Aorta (tissue), 5 donors: Measurements from ENCODE around the gene AMIGO1. TPM values are rescaled to one million over a fixed set of nuclear protein-coding genes. Genes with fewer than 3 reads are reported as not detected.
A peak's percentile ranks its signal among the peaks of the same experiment; 100 is the strongest.

Experiments
- ATAC-seq: fragments of 200-7000 bp; cut with Tn5 transposase; one replicate; pipeline ENCODE4 v1.9.1; 2022; ENCODE audit warnings: moderate library complexity; ENCODE audit not compliant: low FRiP score
- DNase-seq, 2 donors: peaks; one replicate each; pipeline ENCODE4 v3.0.0-alpha.2; 2020
- H3K27ac ChIP-seq, 2 donors: one replicate each; pipeline ENCODE4 v1.5.1; 2013; ENCODE audit warnings: low read length in 2 of 2, mild to moderate bottlenecking in 2 of 2, moderate library complexity in 2 of 2, control low read depth in 1 of 2, inconsistent platforms in 1 of 2, low read depth in 1 of 2
- H3K27me3 ChIP-seq, 2 donors: one replicate each; pipeline ENCODE4 v1.6.1; 2013; ENCODE audit warnings: control low read depth in 1 of 2, low read length in 1 of 2, mild to moderate bottlenecking in 1 of 2, moderate library complexity in 1 of 2; ENCODE audit not compliant: insufficient read depth in 2 of 2, control insufficient read depth in 1 of 2
- H3K36me3 ChIP-seq, 2 donors: one replicate each; pipeline ENCODE4 v1.6.1; 2013; ENCODE audit warnings: control low read depth in 1 of 2, low read length in 1 of 2, mild to moderate bottlenecking in 1 of 2; ENCODE audit not compliant: insufficient read depth in 2 of 2, control insufficient read depth in 1 of 2
- H3K4me1 ChIP-seq, 2 donors: one replicate each; pipeline ENCODE4 v1.6.1; 2013; ENCODE audit warnings: low read length in 2 of 2, control low read depth in 1 of 2, mild to moderate bottlenecking in 1 of 2, moderate library complexity in 1 of 2; ENCODE audit not compliant: insufficient read depth in 2 of 2, control insufficient read depth in 1 of 2
- H3K4me3 ChIP-seq, 2 donors: one replicate each; pipeline ENCODE4 v1.5.1; 2013; ENCODE audit warnings: low read length in 2 of 2, control low read depth in 1 of 2, mild to moderate bottlenecking in 1 of 2
- H3K9me3 ChIP-seq: one replicate; pipeline ENCODE4 v1.6.1; 2013; ENCODE audit warnings: mild to moderate bottlenecking, low read length; ENCODE audit not compliant: control insufficient read depth
- WGBS, 2 donors: extraction: QIAGEN DNeasy Blood & Tissue Kit; methylation state at CpG; one replicate each; pipeline ENCODE4 v1.1.7; 2013; 5-methylcytosine and 5-hydroxymethylcytosine counted together
- intact Hi-C, 2 donors: fragments of 100-400 bp; cut with DNase I; formaldehyde crosslinking; loops; one replicate each; pipeline versions ENCODE4 v1.14.2 to v1.15.0; 2022
- polyA plus RNA-seq, 2 donors: library from polyadenylated mRNA; stranded (reverse); fragments of 200-250 nt; gene quantifications; one replicate each; pipeline ENCODE4 v1.2.3, GENCODE V29; 2013
- total RNA-seq, 2 donors: library from RNA; stranded (reverse); fragmentation: NEBNext Ultra II Directional; extraction: Animal tissue kit (Norgen Biotek cat#: 25700); gene quantifications; one replicate each; pipeline ENCODE4 v1.2.1, GENCODE V29; 2021
- donor health status: healthy with polysubstance abuse.
- donor health status: Bipolar disorder and iron deficiency.
- donor health status: DM: no; HTN: no; CAD: no.
- donor health status: DM: no; HTN: no; CAD: no.
- donor health status: DM: yes; HTN: yes; CAD: no.

AMIGO1 gene
- total and polyA plus RNA-seq, 4 donors = 3.1 to 7.7 (median 4.2) TPM

DNA sequence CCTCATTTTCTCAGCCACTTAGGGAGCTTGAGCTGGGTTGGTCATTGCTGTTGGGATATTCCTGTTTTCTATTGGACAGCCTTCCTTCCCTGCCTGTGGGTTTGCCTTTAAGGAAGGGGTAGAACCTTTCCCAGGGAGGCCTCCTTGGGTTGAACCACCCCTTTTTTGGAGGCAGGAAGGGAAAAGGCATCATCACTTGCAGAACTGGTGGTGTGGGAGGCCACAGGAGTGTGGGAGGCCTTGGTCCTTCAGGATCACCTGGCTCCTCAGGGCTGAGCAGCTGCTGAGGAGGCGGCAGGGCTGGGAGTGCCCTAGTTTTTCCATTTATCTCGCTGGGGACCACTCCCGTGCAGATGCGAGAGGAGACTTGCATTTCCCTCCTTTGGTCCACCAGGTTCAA is 16.3 kb downstream of the AMIGO1 start:
- intact Hi-C loops = no loop called here
- H3K27ac ChIP-seq = peak overlapping the region; percentile 23 to 46
- peaks cover 0 to 4% of the 10 kb centered on the region in 2 donors for H3K36me3 ChIP-seq
- H3K9me3 ChIP-seq = no peaks in the 10 kb centered on the region
- ATAC-seq (no peak), DNase-seq (no peak)
- no peaks in the 10 kb centered on the region for H3K27me3 ChIP-seq
- WGBS, 2 donors = 57% methylated on average over 4 of the region's 4 CpGs
- no peak overlapping the region for H3K4me3 ChIP-seq
- no peaks in the 10 kb centered on the region for H3K4me1 ChIP-seq

- Histone ChIP-seq H3K36me3 (peaks cover 0 to 4% of the 10 kb centered on the region in 2 donors), H3K27ac (no peak overlapping the region), H3K9me3 (no peaks in the 10 kb centered on the region), H3K4me1 (no peaks in the 10 kb centered on the region), H3K4me3 (no peak overlapping the region), H3K27me3 (no peaks in the 10 kb centered on the region)
- intact Hi-C loops = no loop called here
- DNase-seq = no peak
- WGBS, 2 donors = 58 to 59% methylated on average over 4 of the region's 4 CpGs
- no peak for ATAC-seq
Observed at GRCh38 chr1:109492779-109493178, 16.7 kb downstream of the AMIGO1 start.

DNA sequence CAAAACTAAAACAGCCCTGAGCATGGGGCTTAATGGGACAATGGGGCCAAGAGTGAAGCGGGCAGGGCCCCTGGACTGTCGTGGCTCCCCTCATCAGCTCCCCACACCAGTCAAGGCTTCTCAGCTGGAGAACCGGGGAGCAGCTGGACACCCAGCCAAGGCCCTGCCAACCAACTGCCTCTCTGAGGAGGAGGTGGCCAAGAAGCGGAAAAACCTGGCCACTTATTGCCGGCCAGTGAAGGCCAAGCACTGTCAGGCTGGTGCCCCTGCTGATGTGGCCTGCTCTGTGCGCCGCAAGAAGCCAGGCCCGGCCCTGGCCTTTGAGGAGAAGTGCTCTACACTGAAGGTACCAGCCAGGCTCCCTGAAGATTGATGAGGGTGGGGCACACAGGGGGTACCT is 18.2 kb downstream of the AMIGO1 start:
- Histone ChIP-seq H3K4me3 (no peak overlapping the region), H3K27me3 (no peaks in the 10 kb centered on the region), H3K27ac (no peak overlapping the region), H3K36me3 (peaks cover 0 to 4% of the 10 kb centered on the region in 2 donors), H3K9me3 (no peaks in the 10 kb centered on the region), H3K4me1 (no peaks in the 10 kb centered on the region)
- intact Hi-C loops = loop anchor here (2.0 kb wide), 1 partner anchor 41 kb away; no protein-coding TSS in a partner anchor
- WGBS, 2 donors = 92 to 98% methylated on average over 8 of the region's 8 CpGs
- DNase-seq = no peak
- ATAC-seq = no peak

DNA sequence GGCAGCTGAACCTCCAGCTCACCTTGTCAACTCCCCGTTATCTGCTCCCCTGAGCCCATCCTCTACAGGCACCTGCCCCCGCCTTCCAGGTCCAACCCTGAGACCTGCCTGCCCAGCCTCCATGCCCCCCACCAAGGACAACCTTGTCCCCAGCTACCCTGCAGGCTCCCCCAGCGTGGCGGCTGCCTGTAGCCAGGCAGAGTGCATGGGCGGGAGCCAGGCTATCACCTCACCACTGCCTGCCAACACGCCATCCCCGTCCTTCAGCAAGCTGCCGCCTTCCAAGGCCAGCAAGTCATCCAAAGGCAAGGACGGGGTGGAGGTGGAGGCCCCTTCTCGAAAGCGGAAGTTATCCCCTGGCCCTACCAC is 18.6 kb downstream of the AMIGO1 start:
- no peak overlapping the region for H3K27ac ChIP-seq
- H3K27me3 ChIP-seq = no peaks in the 10 kb centered on the region
- no peaks in the 10 kb centered on the region for H3K9me3 ChIP-seq
- WGBS, 2 donors = 86% methylated on average over 11 of the region's 11 CpGs
- intact Hi-C loops = loop anchor here (2.0 kb wide), 1 partner anchor 42 kb away; no protein-coding TSS in a partner anchor
- H3K4me3 ChIP-seq = no peak overlapping the region
- DNase-seq (no peak), ATAC-seq (no peak)
- H3K4me1 ChIP-seq = no peaks in the 10 kb centered on the region
- H3K36me3 ChIP-seq = peaks cover 0 to 2% of the 10 kb centered on the region in 2 donors

DNA sequence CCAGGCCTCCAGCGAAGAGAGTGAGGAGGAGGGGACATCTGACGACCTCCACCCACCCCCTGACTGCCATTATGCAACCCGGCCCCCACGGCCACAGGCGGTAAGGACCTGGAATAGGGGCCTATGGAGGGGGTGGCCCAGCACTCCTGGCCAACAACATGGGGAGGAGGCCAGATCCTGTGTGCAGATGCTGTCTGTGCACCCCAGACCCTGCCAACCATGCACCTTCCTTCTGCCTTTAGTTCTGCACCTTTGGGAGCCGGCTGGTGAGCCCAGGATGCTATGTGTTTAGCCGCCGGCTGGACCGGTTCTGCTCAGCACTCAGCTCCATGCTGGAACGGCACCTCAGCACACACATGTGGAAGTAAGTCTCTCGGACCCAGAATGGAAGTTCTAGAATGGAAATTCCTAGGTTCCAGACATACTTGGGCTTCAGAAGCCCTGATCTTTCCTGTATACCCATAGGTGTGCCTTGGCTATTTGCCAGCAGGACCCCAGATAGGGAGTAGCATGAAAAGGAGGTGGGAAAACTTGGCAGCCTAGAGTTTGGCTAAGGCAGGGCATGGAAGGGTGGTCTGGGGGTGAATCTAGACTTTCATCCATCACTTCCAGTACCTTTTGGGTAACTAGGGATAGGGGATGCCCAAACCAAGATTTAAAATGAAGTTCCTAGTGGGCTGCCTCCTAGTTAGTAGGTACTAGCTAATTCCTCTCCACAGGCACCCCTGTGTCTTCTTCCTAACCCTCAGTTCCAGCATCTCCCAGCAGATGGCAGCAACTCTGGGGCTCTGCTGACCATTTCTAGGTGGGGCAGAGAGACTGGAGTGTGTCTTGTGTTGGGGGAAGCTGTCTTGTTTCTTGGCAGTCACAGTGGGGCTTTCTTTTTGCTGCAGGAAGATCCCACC is 19.2 kb downstream of the AMIGO1 start:
- 85 to 89% methylated on average over 11 of the region's 11 CpGs for WGBS, 2 donors

DNA sequence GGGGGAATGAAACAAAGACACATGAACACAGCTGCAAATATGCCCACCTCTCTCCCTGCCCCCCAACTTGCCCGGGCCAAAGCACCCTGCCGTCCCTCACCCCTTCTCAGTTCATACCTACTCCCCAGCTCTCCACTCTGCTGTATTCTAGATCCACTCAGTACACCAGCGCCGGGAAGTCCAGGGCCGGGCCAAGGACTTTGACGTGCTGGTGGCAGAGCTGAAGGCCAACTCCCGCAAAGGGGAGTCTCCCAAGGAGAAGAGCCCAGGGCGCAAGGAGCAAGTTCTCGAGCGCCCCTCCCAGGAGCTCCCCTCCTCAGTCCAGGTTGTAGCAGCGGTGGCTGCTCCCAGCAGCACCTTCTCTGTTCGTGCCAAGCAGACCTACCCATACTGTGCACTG is 20.8 kb downstream of the AMIGO1 start:
- H3K36me3 ChIP-seq = no peaks in the 10 kb centered on the region
- H3K27ac ChIP-seq = no peak overlapping the region
- H3K4me1 ChIP-seq = no peaks in the 10 kb centered on the region
- DNase-seq = no peak
- no peaks in the 10 kb centered on the region for H3K27me3 ChIP-seq
- no peak overlapping the region for H3K4me3 ChIP-seq
- WGBS, 2 donors = 87 to 91% methylated on average over 8 to 12 of the region's 12 CpGs
- intact Hi-C loops = no loop called here
- no peak for ATAC-seq
- no peaks in the 10 kb centered on the region for H3K9me3 ChIP-seq

More for the DNA sequence above, 19.2 kb downstream of the AMIGO1 start:
- H3K9me3 ChIP-seq = no peaks in the 10 kb centered on the region
- no peak overlapping the region for H3K27ac ChIP-seq
- H3K4me3 ChIP-seq = no peak overlapping the region
- no peaks in the 10 kb centered on the region for H3K4me1 ChIP-seq
- DNase-seq (peak in 1 of 2 donors; percentile 79), ATAC-seq (peak; percentile 47)
- intact Hi-C loops = loop anchor here (2.0 kb wide), 1 partner anchor 43 kb away; no protein-coding TSS in a partner anchor
- no peaks in the 10 kb centered on the region for H3K27me3 ChIP-seq
- H3K36me3 ChIP-seq = no peaks in the 10 kb centered on the region

- intact Hi-C loops = no loop called here
- 76 to 82% methylated on average over 5 of the region's 5 CpGs for WGBS, 2 donors
Observed at GRCh38 chr1:109488201-109488600, 21.3 kb downstream of the AMIGO1 start.

DNA sequence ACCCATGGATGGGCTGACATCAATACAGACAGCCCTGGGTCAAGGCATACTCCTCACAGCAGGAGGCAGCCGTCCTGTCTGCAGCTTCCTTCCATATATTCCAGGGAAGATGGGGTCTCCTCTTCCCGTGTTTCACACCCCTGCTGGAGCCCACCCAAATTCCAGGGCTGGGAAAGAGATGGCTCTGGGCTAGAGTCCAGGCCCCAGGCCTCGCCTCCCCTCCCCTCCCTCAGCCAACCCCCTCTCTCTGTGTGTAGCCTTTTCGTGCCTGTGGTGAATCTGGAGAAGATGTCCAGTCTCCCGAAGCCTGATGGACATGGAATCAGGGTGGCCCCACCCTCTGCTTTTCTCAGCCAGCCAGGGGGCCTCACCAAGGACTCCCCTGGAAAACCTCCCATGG is 22.3 kb downstream of the AMIGO1 start:
- no peak for DNase-seq
- Histone ChIP-seq H3K27ac (no peak overlapping the region), H3K9me3 (no peaks in the 10 kb centered on the region), H3K27me3 (no peaks in the 10 kb centered on the region), H3K4me1 (no peaks in the 10 kb centered on the region), H3K4me3 (no peak overlapping the region), H3K36me3 (no peaks in the 10 kb centered on the region)
- no peak for ATAC-seq
- WGBS, 2 donors = 61 to 67% methylated on average over 5 of the region's 5 CpGs
- intact Hi-C loops = no loop called here

More at GRCh38 chr1:109488201-109488600, 21.3 kb downstream of the AMIGO1 start:
- Histone ChIP-seq H3K4me3 (no peak overlapping the region), H3K27me3 (no peaks in the 10 kb centered on the region), H3K27ac (no peak overlapping the region), H3K9me3 (no peaks in the 10 kb centered on the region), H3K4me1 (no peaks in the 10 kb centered on the region), H3K36me3 (no peaks in the 10 kb centered on the region)
- DNase-seq (no peak), ATAC-seq (no peak)

DNA sequence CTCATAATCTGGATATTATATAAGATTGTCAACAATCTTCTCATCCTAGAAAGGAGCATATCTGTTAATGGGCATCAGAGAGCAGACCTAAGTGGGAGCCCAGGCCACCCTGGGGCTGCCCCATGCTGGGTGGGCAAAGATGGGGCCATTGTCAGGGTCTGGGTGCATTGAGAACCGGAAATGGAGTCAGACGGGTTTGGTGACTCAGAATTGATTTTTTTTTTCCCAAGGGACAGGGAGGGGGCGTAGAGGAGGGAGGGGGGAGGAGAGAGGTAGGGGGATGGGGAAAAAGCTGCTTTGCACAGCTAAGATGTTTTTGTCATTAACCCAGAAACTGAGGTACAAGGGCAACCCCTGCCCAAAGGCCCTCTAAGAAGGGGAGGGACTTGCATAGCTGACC is 24.5 kb downstream of the AMIGO1 start:
- DNase-seq (peak in 1 of 2 donors; percentile 7), ATAC-seq (no peak)
- H3K36me3 ChIP-seq = no peaks in the 10 kb centered on the region
- intact Hi-C loops = no loop called here
- no peak overlapping the region for H3K4me3 ChIP-seq
- 6 to 11% methylated on average over 3 of the region's 3 CpGs for WGBS, 2 donors
- no peaks in the 10 kb centered on the region for H3K27me3 ChIP-seq
- H3K27ac ChIP-seq = no peak overlapping the region
- no peaks in the 10 kb centered on the region for H3K9me3 ChIP-seq
- H3K4me1 ChIP-seq = no peaks in the 10 kb centered on the region
